NB4 (cell line): ENCODE results near the gene CLIC1.
A peak's percentile ranks its signal among the peaks of the same experiment; 100 is the strongest.

Experiments
- DNase-seq: peaks from one replicate; pipeline ENCODE4 v3.0.0; 2010; ENCODE audit warnings: low read depth
- H3K4me3 ChIP-seq: one replicate; pipeline ENCODE4 v1.5.1; 2011; ENCODE audit warnings: mild to moderate bottlenecking, low read depth, low read length, moderate library complexity
- MAX ChIP-seq: IDR thresholded peaks from 2 replicates; pipeline ENCODE4 v1.6.1; 2011; ENCODE audit warnings: low read depth, low read length
- MYC ChIP-seq: IDR thresholded peaks from 2 replicates; pipeline ENCODE4 v1.6.1; 2011; ENCODE audit warnings: low read depth, low read length
- POLR2A ChIP-seq: IDR thresholded peaks from 2 replicates; pipeline ENCODE4 v1.6.1; 2011; ENCODE audit warnings: mild to moderate bottlenecking; ENCODE audit not compliant: insufficient read length; ENCODE audit errors: extremely low read depth
- TF ChIP-seq, protein P1 (sequence below): IDR thresholded peaks from one replicate; pipeline ENCODE4 v1.5.1; 2012; ENCODE audit warnings: low read depth, low read length

CLIC1 gene

DNA sequence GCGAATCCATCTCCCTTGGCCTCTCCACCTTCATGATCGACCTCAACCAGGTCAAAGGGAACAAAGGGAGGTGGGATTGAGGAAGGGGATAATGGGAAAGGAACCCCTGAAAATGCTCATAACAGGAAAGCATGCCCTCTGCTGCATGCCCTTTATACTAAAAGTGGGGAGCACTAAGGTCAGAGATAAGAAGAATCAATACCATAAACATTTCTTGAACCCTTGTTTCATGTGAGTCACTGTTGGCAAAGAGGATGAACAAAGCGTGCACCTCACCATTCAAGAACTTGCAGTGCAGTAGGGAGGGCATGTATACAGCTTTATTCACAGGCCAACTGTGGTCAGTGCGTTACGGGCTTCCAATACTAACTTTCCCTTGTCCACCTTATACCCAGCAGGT is 24.5 kb upstream of the CLIC1 start:
- H3K4me3 ChIP-seq, result no peak overlapping the region
- no peak for DNase-seq
- TF ChIP-seq MAX (no peak), MYC (no peak), POLR2A (peak; percentile 6)
- TF ChIP-seq, protein P1, sequence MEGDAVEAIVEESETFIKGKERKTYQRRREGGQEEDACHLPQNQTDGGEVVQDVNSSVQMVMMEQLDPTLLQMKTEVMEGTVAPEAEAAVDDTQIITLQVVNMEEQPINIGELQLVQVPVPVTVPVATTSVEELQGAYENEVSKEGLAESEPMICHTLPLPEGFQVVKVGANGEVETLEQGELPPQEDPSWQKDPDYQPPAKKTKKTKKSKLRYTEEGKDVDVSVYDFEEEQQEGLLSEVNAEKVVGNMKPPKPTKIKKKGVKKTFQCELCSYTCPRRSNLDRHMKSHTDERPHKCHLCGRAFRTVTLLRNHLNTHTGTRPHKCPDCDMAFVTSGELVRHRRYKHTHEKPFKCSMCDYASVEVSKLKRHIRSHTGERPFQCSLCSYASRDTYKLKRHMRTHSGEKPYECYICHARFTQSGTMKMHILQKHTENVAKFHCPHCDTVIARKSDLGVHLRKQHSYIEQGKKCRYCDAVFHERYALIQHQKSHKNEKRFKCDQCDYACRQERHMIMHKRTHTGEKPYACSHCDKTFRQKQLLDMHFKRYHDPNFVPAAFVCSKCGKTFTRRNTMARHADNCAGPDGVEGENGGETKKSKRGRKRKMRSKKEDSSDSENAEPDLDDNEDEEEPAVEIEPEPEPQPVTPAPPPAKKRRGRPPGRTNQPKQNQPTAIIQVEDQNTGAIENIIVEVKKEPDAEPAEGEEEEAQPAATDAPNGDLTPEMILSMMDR, result no peak

GRCh38 chr6:31758281-31758680 is 22.0 kb upstream of the CLIC1 start:
- TF ChIP-seq MAX, result no peak
- no peak for TF ChIP-seq MYC
- TF ChIP-seq, protein P1, result no peak
- no peak for TF ChIP-seq POLR2A
- no peak for DNase-seq
- no peak overlapping the region for H3K4me3 ChIP-seq

- H3K4me3 ChIP-seq, result no peak overlapping the region
- TF ChIP-seq, protein P1, result no peak
- no peak for TF ChIP-seq MYC
- DNase-seq, result no peak
Observed at GRCh38 chr6:31752739-31753319, 16.5 kb upstream of the CLIC1 start.

- TF ChIP-seq MYC (no peak), POLR2A (no peak), MAX (no peak)
- TF ChIP-seq, protein P1, result no peak
- H3K4me3 ChIP-seq, result no peak overlapping the region
- DNase-seq, result no peak
Observed at GRCh38 chr6:31750411-31751022, 14.2 kb upstream of the CLIC1 start.

DNA sequence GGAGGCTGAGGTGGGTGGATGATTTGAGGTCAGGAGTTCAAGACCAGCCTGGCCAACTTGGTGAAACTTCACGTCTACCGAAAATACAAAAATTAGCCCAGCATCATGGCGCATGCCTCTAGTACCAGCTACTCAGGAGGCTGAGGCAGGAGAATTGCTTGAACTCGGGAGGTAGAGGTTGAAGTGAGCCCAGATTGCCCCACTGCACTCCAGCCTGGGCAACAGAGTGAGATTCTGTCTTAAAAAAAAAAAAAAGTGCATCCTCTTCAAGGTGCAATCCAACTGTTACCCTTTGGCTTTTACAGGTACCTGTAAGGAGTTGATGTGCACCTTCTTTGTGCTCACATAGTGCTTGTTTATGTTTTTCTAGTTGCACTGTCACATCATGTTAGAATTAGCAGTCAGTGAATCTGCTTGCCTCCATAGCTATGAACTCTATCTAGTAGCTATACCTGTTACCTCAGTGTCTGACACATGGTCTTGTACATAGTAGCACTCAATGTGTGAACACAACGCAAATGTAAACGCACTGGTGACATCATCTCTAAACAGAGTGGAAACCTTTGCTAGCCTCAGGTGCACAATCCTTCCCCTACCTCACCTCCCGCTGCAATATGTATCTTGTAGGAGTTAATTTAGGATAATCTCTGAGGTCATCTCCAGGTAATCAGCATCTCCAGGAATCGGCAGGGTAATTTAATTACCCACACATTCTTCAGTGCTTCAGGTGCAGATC is 13.1 kb upstream of the CLIC1 start:
- TF ChIP-seq MYC (no peak), MAX (no peak), POLR2A (no peak)
- TF ChIP-seq, protein P1, result no peak
- DNase-seq, result no peak
- no peak overlapping the region for H3K4me3 ChIP-seq
